Left ventricle myocardium inferior (tissue), 1 donor: ENCODE results near the gene USPL1. TPM values are rescaled to one million over a fixed set of nuclear protein-coding genes. Genes with fewer than 3 reads are reported as not detected.

Source experiments
- DNase-seq: peaks from one replicate; pipeline ENCODE4 v3.0.0-alpha.2; 2020
- H3K27ac ChIP-seq: fragments of 200-600 bp; replicated peaks from 2 replicates; pipeline ENCODE4 v1.8.0; 2021
- H3K27me3 ChIP-seq: fragments of 200-600 bp; 2 replicates; pipeline ENCODE4 v1.8.0; 2021; ENCODE audit warnings: low read depth
- H3K36me3 ChIP-seq: fragments of 200-600 bp; 2 replicates; pipeline ENCODE4 v1.8.0; 2021
- H3K4me1 ChIP-seq: fragments of 200-600 bp; 2 replicates; pipeline ENCODE4 v1.8.0; 2021
- H3K4me3 ChIP-seq: fragments of 200-600 bp; 2 replicates; pipeline ENCODE4 v1.8.0; 2021; ENCODE audit warnings: mild to moderate bottlenecking, moderate library complexity
- H3K9me3 ChIP-seq: fragments of 200-600 bp; replicated peaks from 2 replicates; pipeline ENCODE4 v1.8.0; 2021
- intact Hi-C: fragments of 100-400 bp; cut with micrococcal nuclease; formaldehyde crosslinking; loops from one replicate; pipeline ENCODE4 v1.11.0; 2022
- total RNA-seq: library from RNA; stranded (reverse); fragmentation: NEBNext Ultra II Directional; extraction: Animal tissue kit (Norgen Biotek cat#: 25700); gene quantifications from one replicate; pipeline ENCODE4 v1.2.1, GENCODE V29; 2021
- TF ChIP-seq, protein P1 (sequence below): fragments of 200-600 bp; IDR thresholded peaks from 2 replicates; pipeline ENCODE4 v1.8.0; 2021; ENCODE audit warnings: antibody characterized with exemption, mild to moderate bottlenecking, borderline replicate concordance
- donor health status: DM: no; HTN: yes; CAD: no; lungs with severe emphysema.

The USPL1 gene
- total RNA-seq, 1 donor from 2014 or later, result 9.1 TPM

DNA sequence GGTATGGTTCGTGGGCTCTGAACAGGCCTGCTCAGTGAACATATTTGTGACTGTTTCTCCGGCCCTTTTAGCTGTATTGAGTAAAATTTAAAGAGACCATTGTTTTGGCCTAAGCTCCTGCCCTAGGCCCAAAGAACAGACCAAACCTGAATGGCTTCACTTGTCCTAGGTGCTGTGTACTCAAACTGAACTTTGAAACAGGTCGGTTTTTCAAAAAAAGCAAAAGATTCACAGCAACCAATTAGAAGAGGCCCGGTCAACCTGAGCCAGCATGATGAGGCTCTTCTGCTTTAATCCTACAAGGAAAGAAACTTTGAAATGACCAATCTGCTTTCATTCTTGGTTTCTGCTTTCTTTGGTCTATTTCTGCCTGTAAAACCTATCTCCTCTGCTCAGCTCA lies 50.6 kb downstream of the USPL1 start:
- no peaks in the 10 kb centered on the region for H3K36me3 ChIP-seq
- H3K27ac ChIP-seq, result no peak overlapping the region
- H3K4me3 ChIP-seq, result no peak overlapping the region
- intact Hi-C loops, result no loop called here
- H3K9me3 ChIP-seq, result no peaks in the 10 kb centered on the region
- no peaks in the 10 kb centered on the region for H3K27me3 ChIP-seq
- H3K4me1 ChIP-seq, result peaks cover 3% of the 10 kb centered on the region
- TF ChIP-seq, protein P1, sequence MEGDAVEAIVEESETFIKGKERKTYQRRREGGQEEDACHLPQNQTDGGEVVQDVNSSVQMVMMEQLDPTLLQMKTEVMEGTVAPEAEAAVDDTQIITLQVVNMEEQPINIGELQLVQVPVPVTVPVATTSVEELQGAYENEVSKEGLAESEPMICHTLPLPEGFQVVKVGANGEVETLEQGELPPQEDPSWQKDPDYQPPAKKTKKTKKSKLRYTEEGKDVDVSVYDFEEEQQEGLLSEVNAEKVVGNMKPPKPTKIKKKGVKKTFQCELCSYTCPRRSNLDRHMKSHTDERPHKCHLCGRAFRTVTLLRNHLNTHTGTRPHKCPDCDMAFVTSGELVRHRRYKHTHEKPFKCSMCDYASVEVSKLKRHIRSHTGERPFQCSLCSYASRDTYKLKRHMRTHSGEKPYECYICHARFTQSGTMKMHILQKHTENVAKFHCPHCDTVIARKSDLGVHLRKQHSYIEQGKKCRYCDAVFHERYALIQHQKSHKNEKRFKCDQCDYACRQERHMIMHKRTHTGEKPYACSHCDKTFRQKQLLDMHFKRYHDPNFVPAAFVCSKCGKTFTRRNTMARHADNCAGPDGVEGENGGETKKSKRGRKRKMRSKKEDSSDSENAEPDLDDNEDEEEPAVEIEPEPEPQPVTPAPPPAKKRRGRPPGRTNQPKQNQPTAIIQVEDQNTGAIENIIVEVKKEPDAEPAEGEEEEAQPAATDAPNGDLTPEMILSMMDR, result no peak
- no peak for DNase-seq

DNA sequence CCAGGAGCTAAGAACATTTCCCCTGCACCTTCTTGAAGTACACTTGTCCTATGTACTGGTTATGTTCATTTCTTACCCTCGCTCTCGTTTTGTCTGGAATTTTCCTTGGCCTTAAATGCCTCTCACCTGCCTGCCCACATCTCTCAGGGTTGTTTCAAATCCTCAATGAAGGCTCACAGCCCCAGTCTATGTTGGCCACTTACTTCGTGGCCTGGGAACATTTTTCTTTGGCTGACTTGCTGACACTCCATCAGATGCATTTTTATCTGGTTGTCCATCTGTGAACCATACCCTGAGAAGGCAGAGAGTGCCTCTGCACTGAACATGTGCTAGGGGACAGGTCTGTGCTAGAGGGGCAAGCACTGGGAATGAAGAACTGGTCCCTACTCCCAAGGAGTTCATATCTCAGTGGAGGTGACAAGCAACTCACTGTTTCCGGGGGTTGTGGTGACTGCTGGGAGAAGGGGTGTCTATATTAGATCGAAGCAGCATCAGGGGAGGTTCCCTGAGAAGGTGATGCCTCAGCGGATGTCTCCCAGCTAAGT lies 53.6 kb downstream of the USPL1 start:
- Histone ChIP-seq H3K27ac (no peak overlapping the region), H3K27me3 (no peaks in the 10 kb centered on the region), H3K4me3 (no peak overlapping the region), H3K36me3 (no peaks in the 10 kb centered on the region), H3K4me1 (peaks cover 13% of the 10 kb centered on the region), H3K9me3 (no peaks in the 10 kb centered on the region)
- TF ChIP-seq, protein P1, result no peak
- DNase-seq, result no peak
- intact Hi-C loops, result loop anchor here (10.0 kb wide), 1 partner anchor 133 kb away; no protein-coding TSS in a partner anchor

DNA sequence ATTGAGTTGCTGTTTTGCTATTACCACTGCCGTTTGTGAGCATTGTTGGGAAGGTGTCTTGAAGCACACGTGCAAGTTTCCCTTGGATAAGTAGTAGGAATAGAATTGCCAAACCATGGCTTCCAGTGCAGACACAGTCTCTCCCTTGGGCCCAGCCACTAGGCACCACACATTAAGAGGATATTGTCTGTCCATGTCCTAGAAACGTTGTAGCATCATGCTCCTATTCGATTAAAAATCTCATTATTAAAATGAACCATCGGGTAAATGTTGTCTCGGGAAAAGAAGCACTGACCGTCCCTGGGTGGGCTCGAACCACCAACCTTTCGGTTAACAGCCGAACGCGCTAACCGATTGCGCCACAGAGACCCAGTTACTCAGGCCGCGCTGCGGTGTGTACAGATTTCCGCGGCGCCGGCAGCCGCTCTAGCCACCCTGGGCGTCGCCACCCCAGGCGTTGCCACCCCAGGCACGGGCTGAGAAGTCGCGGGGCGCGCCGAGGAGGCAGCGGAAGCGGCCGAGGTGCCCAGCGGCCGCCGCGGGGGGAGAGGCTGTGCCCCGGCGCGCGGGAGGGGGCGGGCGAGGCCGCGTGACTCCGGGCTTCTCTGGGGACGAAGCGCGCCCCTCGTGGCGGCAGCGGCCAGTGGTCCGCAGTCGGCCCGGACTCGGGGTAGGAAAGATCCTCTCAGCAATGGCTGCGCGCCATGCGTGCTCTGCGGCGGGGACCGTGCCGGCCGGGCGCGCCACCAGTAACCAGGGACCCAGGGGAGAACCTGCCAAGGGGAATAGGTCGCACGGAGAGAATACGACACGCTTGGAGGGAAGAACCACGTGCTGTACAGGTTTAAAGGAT lies 56.2 kb downstream of the USPL1 start:
- no peaks in the 10 kb centered on the region for H3K36me3 ChIP-seq
- intact Hi-C loops, result loop anchor here (10.0 kb wide), 1 partner anchor 131 kb away; no protein-coding TSS in a partner anchor
- TF ChIP-seq, protein P1, result peak; percentile 82
- DNase-seq, result peak; percentile 85
- H3K4me3 ChIP-seq, result peak overlapping the region; percentile 68
- peaks cover 13% of the 10 kb centered on the region for H3K4me1 ChIP-seq
- H3K27ac ChIP-seq, result peak overlapping the region; percentile 81
- no peaks in the 10 kb centered on the region for H3K9me3 ChIP-seq
- no peaks in the 10 kb centered on the region for H3K27me3 ChIP-seq

DNA sequence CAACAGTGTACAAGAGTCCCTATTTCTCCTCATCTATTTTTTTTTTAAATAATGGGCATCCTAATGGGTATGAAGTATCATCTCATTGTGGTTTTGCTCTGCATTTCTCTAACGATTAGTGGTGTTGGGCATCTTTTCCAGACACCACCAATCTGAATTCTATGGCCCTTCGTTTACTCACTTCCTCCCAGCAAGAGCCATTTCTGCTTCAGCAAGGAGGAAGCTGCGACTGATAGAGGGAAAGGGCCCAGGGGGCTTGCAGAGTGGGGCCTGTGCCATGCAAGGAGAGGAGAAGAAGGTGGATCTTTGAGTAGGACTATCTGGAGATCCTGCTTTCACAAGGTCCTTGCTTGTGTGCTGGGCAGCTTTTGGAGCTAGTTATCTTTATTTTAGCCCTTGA lies 58.0 kb downstream of the USPL1 start:
- Histone ChIP-seq H3K27me3 (no peaks in the 10 kb centered on the region), H3K27ac (no peak overlapping the region), H3K4me3 (no peak overlapping the region), H3K9me3 (no peaks in the 10 kb centered on the region), H3K36me3 (no peaks in the 10 kb centered on the region), H3K4me1 (peaks cover 13% of the 10 kb centered on the region)
- DNase-seq, result no peak
- TF ChIP-seq, protein P1, result no peak
- intact Hi-C loops, result loop anchor here (10.0 kb wide), 1 partner anchor 129 kb away; no protein-coding TSS in a partner anchor

DNA sequence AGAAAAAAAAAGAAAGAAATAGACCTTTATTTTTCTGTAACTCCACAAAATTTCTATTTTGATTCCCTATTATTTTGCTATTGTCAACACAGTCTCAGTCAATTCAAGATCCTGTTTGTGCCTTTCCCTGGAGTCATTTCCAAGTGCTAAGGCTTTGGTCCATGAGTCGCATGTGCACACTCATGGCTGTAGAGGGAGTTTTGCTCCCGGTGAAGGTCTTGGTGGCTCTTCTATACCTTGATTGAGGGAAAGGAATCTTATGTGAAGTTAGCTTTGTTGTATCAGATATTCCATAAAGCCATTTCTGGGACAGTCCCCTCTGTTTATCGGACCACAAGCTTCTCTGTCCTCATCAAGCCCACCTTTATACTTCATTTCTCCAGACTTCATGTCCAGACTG lies 59.0 kb downstream of the USPL1 start:
- H3K27me3 ChIP-seq, result no peaks in the 10 kb centered on the region
- H3K9me3 ChIP-seq, result no peaks in the 10 kb centered on the region
- TF ChIP-seq, protein P1, result peak; percentile 23
- peaks cover 13% of the 10 kb centered on the region for H3K4me1 ChIP-seq
- H3K4me3 ChIP-seq, result no peak overlapping the region
- intact Hi-C loops, result loop anchor here (10.0 kb wide), 1 partner anchor 128 kb away; no protein-coding TSS in a partner anchor
- no peak overlapping the region for H3K27ac ChIP-seq
- no peak for DNase-seq
- no peaks in the 10 kb centered on the region for H3K36me3 ChIP-seq
